HepG2 (cell line): ENCODE measurements around the gene CNKSR3. TPM values are rescaled to one million over a fixed set of nuclear protein-coding genes. Genes with fewer than 3 reads are reported as not detected.
A peak's percentile ranks its signal among the peaks of the same experiment; 100 is the strongest.

ENCODE experiments used
- EEA1 ChIP-seq: sonication (generic); formaldehyde crosslinking; IDR thresholded peaks from 2 replicates; pipeline ENCODE4 v1.5.1; 2020; ENCODE audit warnings: mild to moderate bottlenecking, missing genetic modification reagents, borderline replicate concordance
- MTA1 ChIP-seq: sonication (generic); formaldehyde crosslinking; IDR thresholded peaks from 2 replicates; pipeline ENCODE4 v1.4.0; 2020; ENCODE audit warnings: missing genetic modification reagents, mild to moderate bottlenecking, borderline replicate concordance
- MXD4 ChIP-seq: IDR thresholded peaks from 2 replicates; pipeline ENCODE4 v1.6.1; 2016; ENCODE audit warnings: mild to moderate bottlenecking, missing biosample characterization, missing genetic modification reagents
- PAWR ChIP-seq: sonication (generic); formaldehyde crosslinking; IDR thresholded peaks from 2 replicates; pipeline ENCODE4 v1.4.0; 2020; ENCODE audit warnings: missing genetic modification reagents, mild to moderate bottlenecking, borderline replicate concordance
- SAFB2 ChIP-seq: sonication (generic); formaldehyde crosslinking; IDR thresholded peaks from 2 replicates; pipeline ENCODE4 v1.5.1; 2020; ENCODE audit warnings: missing genetic modification reagents, low read depth, mild to moderate bottlenecking, borderline replicate concordance
- SOX6 ChIP-seq, 2 experiments: fragments of 450-650 bp in 1 of 2; sonication (generic) in 1 of 2; formaldehyde crosslinking in 1 of 2; IDR thresholded peaks; 2 replicates each; pipeline versions ENCODE4 v1.4.0 to v1.6.1; 2017 to 2020; ENCODE audit warnings: antibody characterized with exemption in 1 of 2, mild to moderate bottlenecking in 1 of 2, missing genetic modification reagents in 1 of 2
- U2AF1 ChIP-seq: fragments of 200-400 bp; formaldehyde crosslinking; optimal IDR thresholded peaks from 2 replicates; pipeline ENCODE3; 2017; ENCODE audit warnings: mild to moderate bottlenecking, low read depth, low read length
- ZNF20 ChIP-seq: sonication (generic); formaldehyde crosslinking; IDR thresholded peaks from 2 replicates; pipeline ENCODE4 v1.4.0; 2020; ENCODE audit warnings: mild to moderate bottlenecking, moderate library complexity, missing genetic modification reagents
- ZNF260 ChIP-seq: sonication (generic); formaldehyde crosslinking; IDR thresholded peaks from 2 replicates; pipeline ENCODE4 v1.4.0; 2020; ENCODE audit warnings: missing genetic modification reagents, low read depth, mild to moderate bottlenecking, borderline replicate concordance
- ZNF530 ChIP-seq: sonication (generic); formaldehyde crosslinking; IDR thresholded peaks from 2 replicates; pipeline ENCODE4 v1.5.0; 2020; ENCODE audit warnings: low read depth, mild to moderate bottlenecking, missing genetic modification reagents
- ZNF562 ChIP-seq: sonication (generic); formaldehyde crosslinking; IDR thresholded peaks from 2 replicates; pipeline ENCODE4 v1.8.0; 2022; ENCODE audit warnings: missing genetic modification reagents, borderline replicate concordance
- ZNF563 ChIP-seq: sonication (generic); formaldehyde crosslinking; IDR thresholded peaks from 2 replicates; pipeline ENCODE4 v1.8.0; 2022; ENCODE audit warnings: mild to moderate bottlenecking, moderate library complexity, missing genetic modification reagents
- ZNF605 ChIP-seq: sonication (generic); formaldehyde crosslinking; IDR thresholded peaks from 2 replicates; pipeline ENCODE4 v1.8.0; 2022; ENCODE audit warnings: mild to moderate bottlenecking, missing genetic modification reagents
- ZNF616 ChIP-seq: sonication (generic); formaldehyde crosslinking; IDR thresholded peaks from 2 replicates; pipeline ENCODE4 v1.5.0; 2020; ENCODE audit warnings: low read depth, mild to moderate bottlenecking, missing genetic modification reagents
- ZNF891 ChIP-seq: sonication (generic); formaldehyde crosslinking; IDR thresholded peaks from 2 replicates; pipeline ENCODE4 v1.5.0; 2020; ENCODE audit warnings: mild to moderate bottlenecking, missing genetic modification reagents
- polyA plus RNA-seq, 8 experiments: library from polyadenylated mRNA; depleted of rRNA in 3 of 8; stranded (reverse) in 7 of 8; unstranded in 1 of 8; fragments of >200 nt; fragmentation: Illumina TruSeq in 4 of 8; extraction: Trizol in 4 of 8; gene quantifications; 2 replicates each; pipeline versions ENCODE4 v1.2.1 to v1.2.3, GENCODE V29; 2011 to 2016; ENCODE audit warnings: low read depth in 4 of 8, missing spikeins in 1 of 8, mixed read lengths in 1 of 8; ENCODE audit not compliant: insufficient read depth in 1 of 8
- total RNA-seq, 5 experiments: library from RNA; depleted of rRNA; stranded (reverse); fragments of >200 nt; fragmentation: Illumina TruSeq; extraction: Trizol; gene quantifications; 2 replicates each; pipeline ENCODE4 v1.2.3, GENCODE V29; 2016; ENCODE audit warnings: low read depth in 1 of 5
- TF ChIP-seq, protein P1 (sequence below), 2 experiments: sonication (generic) in 1 of 2; formaldehyde crosslinking in 1 of 2; IDR thresholded peaks; 2 replicates each; pipeline versions ENCODE4 v1.5.1 to v1.6.1; 2011 to 2020; ENCODE audit warnings: borderline replicate concordance in 1 of 2, low read depth in 1 of 2, low read length in 1 of 2, mild to moderate bottlenecking in 1 of 2, missing genetic modification reagents in 1 of 2, moderate library complexity in 1 of 2
- TF ChIP-seq, protein P2 (sequence below): sonication (generic); formaldehyde crosslinking; IDR thresholded peaks from 2 replicates; pipeline ENCODE4 v1.8.0; 2022; ENCODE audit warnings: missing genetic modification reagents, mild to moderate bottlenecking, inconsistent platforms, borderline replicate concordance
- TF ChIP-seq, protein P3 (sequence below): sonication (generic); formaldehyde crosslinking; IDR thresholded peaks from 2 replicates; pipeline ENCODE4 v1.5.0; 2020; ENCODE audit warnings: mild to moderate bottlenecking, missing genetic modification reagents
- TF ChIP-seq, protein P4 (sequence below): sonication (generic); formaldehyde crosslinking; conservative IDR thresholded peaks from 2 replicates; pipeline ENCODE4 v1.4.0; 2020; ENCODE audit warnings: missing genetic modification reagents

Gene CNKSR3
- total and polyA plus RNA-seq, 2 of the 13 experiments (the other 11 are each of a cell fraction or from before 2014, with no cell fraction given), result 9.2 to 38.6 TPM

DNA sequence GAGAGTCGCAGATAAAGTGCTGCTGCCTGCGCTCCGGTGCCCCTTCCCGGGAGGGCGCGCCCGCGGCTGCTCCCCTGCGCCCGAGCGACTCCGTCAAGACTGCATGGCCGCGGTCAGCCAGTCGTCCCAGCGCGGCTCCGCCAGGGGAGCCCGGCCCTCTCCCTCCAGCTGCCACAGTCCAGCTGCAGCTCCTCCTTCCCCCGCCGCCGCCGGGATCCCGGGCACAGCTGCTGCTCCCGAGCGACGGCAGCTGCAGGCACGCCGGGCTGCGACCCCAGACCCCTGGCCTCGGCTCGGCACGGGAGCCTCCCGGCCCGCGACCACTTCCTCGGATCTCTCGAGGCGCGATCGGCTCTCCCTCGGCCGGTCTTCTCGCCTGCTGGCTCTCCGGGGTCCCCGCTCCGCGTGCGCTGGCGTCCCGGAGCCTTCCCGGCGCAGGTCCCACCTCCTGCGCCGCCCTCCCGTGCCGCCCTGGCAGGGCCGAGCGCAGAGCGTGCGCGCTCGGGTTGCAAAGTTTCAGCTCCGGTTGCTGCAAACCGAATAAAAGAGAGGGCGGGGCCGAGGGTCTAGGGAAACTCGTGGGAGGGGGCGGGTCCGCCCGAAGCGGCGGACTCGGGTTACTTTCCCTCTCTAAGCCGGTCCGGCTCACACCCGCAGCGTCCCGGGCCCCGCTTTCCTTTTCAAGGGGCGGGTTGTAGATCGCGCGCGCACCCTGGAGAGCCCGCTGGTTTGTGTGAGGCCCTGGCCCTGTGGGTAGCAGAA, at the start of gene CNKSR3 (continued):
- TF ChIP-seq EEA1 (CRISPR knock-in tag) (peak; percentile 86; the same call in 1 of the 2 replicates), ZNF563 (CRISPR knock-in tag) (peak; percentile 83), ZNF616 (CRISPR knock-in tag) (peak; percentile 94), ZNF260 (no peak), ZNF530 (CRISPR knock-in tag) (no peak), ZNF891 (CRISPR knock-in tag) (0 out of 2 replicates have a peak, but pooled peaks have one; percentile 63), ZNF605 (no peak), MXD4 (CRISPR knock-in tag) (peak; percentile 94), ZNF20 (CRISPR knock-in tag) (no peak), ZNF562 (CRISPR knock-in tag) (no peak; the same call in 1 of the 2 replicates), SAFB2 (CRISPR knock-in tag) (peak; percentile 74), SOX6 (IDR thresholded peaks at IDR 0.05) (no peak), SOX6 (CRISPR knock-in tag; IDR thresholded peaks at IDR 0.05) (peak; percentile 83), U2AF1 (no peak), PAWR (no peak), MTA1 (peak; percentile 21; the same call in 1 of the 2 replicates)
- TF ChIP-seq, protein P1, sequence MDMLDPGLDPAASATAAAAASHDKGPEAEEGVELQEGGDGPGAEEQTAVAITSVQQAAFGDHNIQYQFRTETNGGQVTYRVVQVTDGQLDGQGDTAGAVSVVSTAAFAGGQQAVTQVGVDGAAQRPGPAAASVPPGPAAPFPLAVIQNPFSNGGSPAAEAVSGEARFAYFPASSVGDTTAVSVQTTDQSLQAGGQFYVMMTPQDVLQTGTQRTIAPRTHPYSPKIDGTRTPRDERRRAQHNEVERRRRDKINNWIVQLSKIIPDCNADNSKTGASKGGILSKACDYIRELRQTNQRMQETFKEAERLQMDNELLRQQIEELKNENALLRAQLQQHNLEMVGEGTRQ (IDR thresholded peaks at IDR 0.05; ENCODE audit: low read depth, low read length), result no peak
- TF ChIP-seq, protein P1 (CRISPR knock-in tag; IDR thresholded peaks at IDR 0.05; ENCODE audit: borderline replicate concordance), result no peak; the same call in 1 of the 2 replicates
- TF ChIP-seq, protein P2, sequence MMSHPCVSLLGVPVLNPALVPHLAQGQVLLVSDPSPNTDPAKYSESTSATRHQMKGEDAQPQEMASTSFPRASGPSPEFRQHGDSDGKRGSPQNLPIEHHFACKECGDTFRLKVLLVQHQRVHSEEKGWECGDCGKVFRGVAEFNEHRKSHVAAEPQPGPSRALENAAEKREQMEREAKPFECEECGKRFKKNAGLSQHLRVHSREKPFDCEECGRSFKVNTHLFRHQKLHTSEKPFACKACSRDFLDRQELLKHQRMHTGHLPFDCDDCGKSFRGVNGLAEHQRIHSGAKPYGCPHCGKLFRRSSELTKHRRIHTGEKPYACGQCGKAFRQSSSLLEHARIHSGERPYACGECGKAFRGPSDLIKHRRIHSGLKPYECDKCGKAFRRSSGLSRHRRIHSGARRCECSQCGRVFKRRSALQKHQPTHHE (CRISPR knock-in tag), result no peak; the same call in 1 of the 2 replicates
- TF ChIP-seq, protein P3, sequence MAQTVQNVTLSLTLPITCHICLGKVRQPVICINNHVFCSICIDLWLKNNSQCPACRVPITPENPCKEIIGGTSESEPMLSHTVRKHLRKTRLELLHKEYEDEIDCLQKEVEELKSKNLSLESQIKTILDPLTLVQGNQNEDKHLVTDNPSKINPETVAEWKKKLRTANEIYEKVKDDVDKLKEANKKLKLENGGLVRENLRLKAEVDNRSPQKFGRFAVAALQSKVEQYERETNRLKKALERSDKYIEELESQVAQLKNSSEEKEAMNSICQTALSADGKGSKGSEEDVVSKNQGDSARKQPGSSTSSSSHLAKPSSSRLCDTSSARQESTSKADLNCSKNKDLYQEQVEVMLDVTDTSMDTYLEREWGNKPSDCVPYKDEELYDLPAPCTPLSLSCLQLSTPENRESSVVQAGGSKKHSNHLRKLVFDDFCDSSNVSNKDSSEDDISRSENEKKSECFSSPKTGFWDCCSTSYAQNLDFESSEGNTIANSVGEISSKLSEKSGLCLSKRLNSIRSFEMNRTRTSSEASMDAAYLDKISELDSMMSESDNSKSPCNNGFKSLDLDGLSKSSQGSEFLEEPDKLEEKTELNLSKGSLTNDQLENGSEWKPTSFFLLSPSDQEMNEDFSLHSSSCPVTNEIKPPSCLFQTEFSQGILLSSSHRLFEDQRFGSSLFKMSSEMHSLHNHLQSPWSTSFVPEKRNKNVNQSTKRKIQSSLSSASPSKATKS (CRISPR knock-in tag), result no peak
- TF ChIP-seq, protein P4, sequence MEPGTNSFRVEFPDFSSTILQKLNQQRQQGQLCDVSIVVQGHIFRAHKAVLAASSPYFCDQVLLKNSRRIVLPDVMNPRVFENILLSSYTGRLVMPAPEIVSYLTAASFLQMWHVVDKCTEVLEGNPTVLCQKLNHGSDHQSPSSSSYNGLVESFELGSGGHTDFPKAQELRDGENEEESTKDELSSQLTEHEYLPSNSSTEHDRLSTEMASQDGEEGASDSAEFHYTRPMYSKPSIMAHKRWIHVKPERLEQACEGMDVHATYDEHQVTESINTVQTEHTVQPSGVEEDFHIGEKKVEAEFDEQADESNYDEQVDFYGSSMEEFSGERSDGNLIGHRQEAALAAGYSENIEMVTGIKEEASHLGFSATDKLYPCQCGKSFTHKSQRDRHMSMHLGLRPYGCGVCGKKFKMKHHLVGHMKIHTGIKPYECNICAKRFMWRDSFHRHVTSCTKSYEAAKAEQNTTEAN, result no peak
